Measurements from ENCODE around the gene RPUSD3.
"Not testable (repeated sequence)": the region's sequence is repeated elsewhere in the genome, so short reads cannot be mapped to it uniquely, and the experiment has no call there.

Gene RPUSD3

GRCh38 chr3:9864200-9864927, 20.6 kb upstream of the RPUSD3 start:
- no peak for DNase-seq

GRCh38 chr3:9863058-9863772, 19.4 kb upstream of the RPUSD3 start:
- no peak for DNase-seq

- peak; percentile 30 to 33 for DNase-seq
Measured at GRCh38 chr3:9862391-9863057, 18.7 kb upstream of the RPUSD3 start.

GRCh38 chr3:9861626-9862130, 17.9 kb upstream of the RPUSD3 start:
- DNase-seq, result no peak

GRCh38 chr3:9861201-9861600, 17.4 kb upstream of the RPUSD3 start:
- DNase-seq, result no peak

DNA sequence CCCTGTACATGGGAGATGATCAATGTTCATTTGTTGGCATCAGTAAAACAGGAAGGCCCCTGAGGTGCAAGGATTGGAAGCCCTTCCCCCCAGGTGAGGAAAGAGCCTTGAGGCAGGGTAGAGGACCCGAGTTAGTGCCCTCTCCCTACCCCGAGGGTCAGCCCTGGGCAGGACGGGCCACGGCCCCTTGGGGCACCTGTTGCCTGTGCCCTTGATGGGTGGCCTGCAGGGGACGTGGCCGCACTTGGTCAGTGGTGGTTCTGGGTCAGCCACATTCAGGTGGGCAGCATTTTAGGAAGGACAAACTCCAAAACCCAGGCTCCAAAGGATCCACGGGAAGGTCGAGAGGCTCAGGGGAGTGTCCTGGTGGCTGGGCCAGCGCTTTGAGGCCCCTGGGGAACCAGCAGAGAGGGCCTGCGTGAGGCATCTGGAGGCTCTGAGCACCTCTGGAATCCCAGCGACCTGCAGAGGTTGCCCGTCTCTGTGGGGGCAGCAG, 15.8 kb upstream of the RPUSD3 start:
- no peak for DNase-seq

DNA sequence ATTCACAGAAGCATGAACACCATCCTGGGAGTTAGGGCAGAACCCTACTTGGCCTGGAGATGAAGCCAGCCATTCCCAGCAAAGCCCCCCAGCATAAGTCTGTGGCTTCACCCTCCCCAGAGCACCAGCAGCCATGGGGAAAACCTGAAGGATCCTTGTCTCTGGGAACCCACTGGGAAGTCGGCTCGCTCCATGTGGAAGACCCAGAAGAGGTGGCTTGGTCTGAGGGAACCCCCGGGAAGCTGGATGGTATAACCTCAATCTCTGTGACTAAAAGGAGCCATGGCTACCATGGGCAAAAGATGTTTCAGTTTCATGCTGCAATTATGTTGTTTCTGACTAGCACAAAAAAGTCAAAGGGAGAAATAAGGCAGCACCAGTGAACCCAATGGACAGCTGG, 11.8 kb upstream of the RPUSD3 start:
- no peak for DNase-seq

DNA sequence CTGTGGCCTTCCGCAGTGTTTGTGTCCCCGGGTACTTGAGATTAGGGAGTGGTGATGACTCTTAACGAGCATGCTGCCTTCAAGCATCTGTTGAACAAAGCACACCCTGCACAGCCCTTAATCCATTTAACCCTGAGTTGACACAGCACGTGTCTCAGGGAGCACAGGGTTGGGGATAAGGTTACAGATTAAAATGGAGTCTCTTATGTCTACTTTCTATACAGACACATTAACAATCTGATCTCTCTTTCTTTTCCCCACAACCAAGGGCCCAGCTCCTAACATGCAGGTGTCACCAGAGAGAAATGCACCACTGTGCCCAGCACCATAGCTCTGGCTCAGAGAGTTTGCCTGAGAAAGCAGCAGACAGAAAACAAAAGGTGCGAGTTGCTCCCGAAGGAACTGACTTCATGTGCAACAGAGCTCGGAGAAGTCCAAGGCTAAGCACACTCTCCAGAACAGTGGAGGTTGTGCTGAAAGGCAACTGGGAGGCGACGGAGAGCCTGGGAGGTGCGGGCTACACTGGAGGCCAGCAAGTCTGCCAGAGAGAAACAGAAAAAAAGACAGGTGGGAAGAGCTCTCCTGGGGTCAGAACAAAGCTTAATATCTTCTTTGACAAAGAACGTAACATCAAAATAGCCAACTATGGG, 10.6 kb upstream of the RPUSD3 start:
- not testable (repeated sequence) for DNase-seq

- DNase-seq, result no peak
Measured at GRCh38 chr3:9852528-9852927, 8.7 kb upstream of the RPUSD3 start.

- not testable (repeated sequence) for DNase-seq
Measured at GRCh38 chr3:9851926-9852325, 8.1 kb upstream of the RPUSD3 start.

GRCh38 chr3:9851383-9851782, 7.6 kb upstream of the RPUSD3 start:
- DNase-seq, result not testable (repeated sequence)

DNA sequence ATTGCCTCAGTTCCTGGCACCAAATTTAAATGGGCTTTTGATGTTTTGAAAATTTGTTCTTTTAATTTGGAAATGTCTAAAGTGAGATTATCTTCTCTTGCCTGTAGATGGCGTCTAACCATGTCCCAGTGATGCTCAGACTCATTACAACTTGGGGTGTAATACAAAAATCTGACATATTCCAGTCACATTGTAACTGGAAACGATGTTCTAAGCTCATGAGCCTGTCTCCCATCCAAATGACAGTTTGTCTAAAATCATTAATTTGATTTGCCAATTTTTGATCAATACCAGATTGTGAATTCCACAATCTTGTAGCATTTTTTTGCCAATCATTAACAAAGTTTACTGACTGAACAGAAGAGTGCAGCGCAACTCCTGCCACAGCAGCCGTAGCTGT, 5.1 kb upstream of the RPUSD3 start:
- not testable (repeated sequence) for DNase-seq

DNA sequence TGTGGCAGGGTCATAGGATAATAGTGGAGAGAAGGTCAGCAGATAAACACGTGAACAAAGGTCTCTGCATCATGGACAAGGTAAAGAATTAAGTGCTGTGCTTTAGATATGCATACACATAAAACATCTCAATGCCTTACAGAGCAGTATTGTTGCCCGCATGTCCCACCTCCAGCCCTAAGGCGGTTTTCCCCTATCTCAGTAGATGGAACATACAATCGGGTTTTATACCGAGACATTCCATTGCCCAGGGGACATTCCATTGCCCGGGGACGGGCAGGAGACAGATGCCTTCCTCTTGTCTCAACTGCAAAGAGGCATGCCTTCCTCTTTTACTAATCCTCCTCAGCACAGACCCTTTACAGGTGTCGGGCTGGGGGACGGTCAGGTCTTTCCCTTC, 4.1 kb upstream of the RPUSD3 start:
- not testable (repeated sequence) for DNase-seq

GRCh38 chr3:9846931-9847488, 3.2 kb upstream of the RPUSD3 start:
- no peak for DNase-seq

DNA sequence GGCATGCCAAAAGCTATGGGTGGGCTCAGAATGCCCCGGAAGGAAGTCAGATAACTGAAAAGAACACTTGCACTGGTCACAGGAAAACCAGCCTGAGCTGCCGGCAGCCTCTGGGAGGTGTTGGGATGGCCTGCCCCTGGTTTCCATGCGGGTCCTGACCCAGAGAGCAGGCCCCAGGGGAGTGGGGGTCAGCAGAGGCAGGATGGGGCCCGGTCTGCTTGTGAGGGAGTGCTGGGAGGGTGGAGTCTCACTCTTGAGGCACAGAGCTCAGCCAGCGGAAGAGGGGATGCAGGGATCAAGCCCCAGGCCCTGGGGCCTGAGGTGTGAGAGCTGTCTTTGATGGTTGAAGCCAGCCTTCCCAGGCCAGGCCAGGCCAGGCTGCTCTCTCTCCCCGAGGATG, 2.4 kb upstream of the RPUSD3 start:
- no peak for DNase-seq

DNA sequence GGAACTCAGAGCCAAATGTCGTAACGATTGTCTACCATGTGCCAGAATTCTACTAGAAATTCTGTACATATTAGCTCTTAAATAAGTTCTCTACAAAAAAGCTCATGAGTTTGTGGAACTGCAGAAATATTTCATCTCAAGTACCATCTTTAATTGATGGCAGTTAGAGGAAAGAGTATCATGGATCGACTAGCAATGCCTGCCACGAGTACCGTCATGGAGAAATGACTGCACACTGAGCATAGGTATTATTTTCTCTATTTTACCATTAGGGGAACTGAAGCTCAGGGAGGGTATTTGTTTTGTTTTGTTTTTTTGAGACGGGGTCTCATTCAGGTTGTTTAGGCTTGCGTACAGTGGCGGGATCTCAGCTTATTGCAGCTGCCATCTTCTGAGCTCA, 2.8 kb downstream of the RPUSD3 start:
- no peak for DNase-seq

DNA sequence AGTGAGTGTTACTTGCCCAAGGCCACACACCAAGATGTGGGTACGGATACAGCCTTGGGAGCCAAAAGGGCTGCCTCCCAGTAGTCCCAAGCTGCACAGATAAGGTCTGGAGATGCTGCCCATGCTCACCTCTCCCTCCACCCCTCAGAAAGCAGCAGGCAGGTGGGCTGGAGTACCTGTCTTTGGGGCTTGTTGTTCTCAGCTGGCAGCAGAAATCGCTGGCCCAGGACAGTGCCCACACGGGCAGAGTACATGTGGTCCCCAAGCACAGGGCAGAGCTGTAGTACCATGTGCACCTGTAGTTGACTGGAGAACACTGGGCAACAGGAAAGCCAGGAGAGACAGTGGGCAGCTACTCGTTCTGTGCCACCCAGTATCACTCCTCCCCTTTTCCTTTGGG, 5.0 kb downstream of the RPUSD3 start:
- DNase-seq, result no peak

DNA sequence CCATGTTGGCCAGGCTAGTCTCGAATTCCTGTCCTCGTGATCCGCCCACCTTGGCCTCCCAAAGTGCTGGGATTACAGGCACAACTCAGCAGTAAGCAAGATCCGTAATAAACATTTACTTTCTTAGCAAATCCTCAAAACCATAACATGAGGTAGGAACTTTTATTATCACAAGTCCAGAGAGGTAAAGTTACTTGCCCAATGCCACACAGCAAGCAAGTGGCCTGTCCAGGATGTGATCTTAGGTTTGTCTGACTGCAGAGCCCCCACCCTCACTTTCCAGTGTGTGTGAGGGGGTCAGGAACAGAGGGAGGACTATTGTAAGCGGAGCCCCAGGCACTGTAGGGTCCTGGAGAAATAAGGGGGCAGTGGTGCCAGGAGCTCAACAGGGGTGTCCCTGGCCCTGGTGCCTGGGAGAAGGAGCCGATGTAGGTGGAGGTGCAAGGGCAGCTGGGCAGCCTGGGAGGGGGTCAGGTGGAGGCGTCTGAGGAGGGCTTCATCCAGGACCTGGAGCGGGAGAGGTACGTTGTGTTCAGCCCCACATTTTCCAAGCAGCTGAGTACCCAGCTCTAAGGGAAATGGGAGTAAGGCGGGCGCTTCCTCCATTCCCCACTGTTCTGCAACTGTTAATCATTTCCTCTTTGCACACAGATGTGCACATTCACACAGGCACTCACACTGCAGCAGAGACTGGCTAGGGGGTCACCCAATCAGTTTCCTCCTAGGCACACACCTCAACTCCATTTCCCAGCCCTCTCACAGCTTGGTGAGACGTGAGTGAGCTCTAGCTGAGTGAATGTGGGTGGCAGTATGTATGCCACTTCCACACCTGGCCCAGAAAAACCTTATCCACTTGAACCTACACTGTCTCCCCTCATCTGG, 5.9 kb downstream of the RPUSD3 start:
- DNase-seq, result no peak

DNA sequence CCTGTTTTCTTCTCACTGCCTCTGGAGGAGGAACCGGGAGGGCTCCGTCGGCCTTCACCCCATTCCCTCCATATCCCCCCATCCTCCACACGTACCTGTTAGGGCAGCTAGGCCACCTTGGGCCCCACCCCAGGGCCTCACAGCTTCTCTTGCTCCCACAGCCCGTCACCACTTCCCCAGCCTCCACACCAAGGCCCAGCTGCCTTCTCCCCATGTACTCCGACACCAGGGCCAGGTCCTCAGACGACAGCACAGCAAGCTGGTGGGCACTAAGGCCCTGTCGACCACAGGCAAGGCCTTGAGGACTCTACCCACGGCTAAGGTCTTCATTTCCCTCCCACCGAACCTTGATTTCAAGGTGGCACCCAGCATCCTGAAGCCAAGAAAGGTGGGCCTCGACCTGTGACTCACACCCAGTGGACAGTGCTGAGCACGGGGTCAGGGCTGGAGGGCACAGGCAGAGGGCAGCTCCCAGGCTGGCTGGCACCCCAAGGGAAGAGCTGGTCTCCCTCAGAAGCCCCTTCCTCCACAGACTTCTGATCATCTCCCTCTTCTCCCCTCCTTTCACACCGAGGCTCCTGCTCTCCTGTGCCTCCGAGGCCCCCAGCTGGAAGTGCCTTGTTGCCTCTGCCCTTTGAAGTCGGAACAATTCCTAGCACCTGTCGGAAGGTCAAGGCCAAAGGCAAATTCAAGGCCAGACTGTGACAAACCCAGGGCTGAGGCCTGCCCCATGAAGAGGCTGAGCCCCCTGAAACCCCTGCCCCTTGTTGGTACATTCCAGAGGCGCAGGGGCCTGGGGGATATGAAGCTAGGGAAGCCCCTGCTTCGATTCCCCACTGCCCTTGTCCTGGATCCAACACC, 9.1 kb downstream of the RPUSD3 start:
- no peak for DNase-seq

GRCh38 chr3:9833078-9833477, 10.7 kb downstream of the RPUSD3 start:
- DNase-seq, result no peak

DNA sequence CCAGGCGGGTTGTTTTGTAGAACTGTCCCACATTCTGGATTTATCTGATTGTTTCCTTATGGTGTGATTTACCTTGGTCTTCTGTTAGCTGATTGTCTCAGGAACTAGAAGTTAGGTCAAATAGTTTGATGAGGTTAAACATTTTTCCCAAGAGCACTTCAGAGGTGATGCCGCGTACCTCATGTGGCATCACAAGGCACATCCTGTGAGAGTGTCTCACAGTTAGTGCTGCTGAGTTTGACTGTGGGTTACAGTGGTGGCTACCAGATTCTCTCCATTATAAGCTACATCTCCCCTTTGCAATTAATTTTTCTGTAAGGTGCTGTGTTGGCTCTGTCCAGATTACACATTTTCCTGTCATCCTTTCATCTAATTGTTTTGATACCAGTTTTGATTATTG, 12.6 kb downstream of the RPUSD3 start:
- no peak for DNase-seq
